ENCODE measurements around the gene WDR89.

GRCh38 chr14:63686926-63687325, 45.3 kb upstream of the WDR89 start:
- no peak for TF ChIP-seq CTCF (IDR thresholded peaks at IDR 0.05)
- no peak for TF ChIP-seq EZH2 (IDR thresholded peaks at IDR 0.05; ENCODE audit: borderline replicate concordance, insufficient read depth, low read depth, low read length, poor library complexity, severe bottlenecking)
